ENCODE results near the gene CNGA3.
A peak's percentile ranks its signal among the peaks of the same experiment; 100 is the strongest.

The CNGA3 gene

DNA sequence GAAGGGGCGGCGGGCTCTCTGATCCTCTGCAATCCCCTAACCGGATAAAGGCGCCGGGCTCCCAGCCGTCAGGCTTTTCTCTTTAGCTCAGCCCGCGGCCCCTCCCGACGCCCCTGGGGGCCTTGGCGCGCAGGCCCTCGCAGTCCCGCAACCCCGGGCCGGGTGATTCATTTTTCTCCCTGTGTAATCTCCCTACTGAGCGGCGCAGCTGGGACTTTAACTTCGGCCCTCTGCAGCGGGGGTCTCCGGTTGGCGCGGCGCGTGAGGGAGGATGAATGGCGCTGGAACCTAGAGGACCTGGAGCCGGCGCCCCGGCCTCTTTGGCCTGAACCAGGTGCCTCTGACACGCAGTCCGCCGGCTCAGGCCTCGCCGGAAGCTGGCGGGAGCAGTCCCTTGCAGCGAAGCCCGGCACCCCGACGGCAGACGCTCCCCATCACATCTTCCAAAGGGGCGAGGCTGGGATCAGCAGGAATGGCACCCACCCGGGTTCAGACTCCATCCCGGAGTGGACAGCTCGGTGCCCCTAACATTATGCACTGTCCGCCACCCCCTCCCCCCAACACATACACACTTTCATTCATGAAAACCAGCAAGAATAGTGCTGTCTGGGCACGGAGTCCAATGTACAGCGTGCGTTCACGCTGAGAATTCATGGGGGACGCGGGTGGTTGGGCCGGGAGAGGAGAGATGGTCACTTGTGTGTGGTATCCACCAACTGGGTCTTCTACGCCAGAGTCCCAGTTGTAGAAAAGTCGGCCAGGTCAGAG lies 1.2 kb downstream of the CNGA3 start:
- no peak overlapping the region for H3K27ac ChIP-seq (ENCODE audit: insufficient read depth in 1 of 2, low read depth in 1 of 2, low read length in 2 of 2, poor library complexity in 1 of 2, severe bottlenecking in 2 of 2)
- peaks cover 20 to 82% (median 37%) of the 10 kb centered on the region in 5 experiments for H3K27me3 ChIP-seq (replicated peaks in 2 of 5; ENCODE audit: control insufficient read depth in 4 of 5, insufficient read depth in 5 of 5, low read length in 4 of 5)
- H3K36me3 ChIP-seq (ENCODE audit: control insufficient read depth in 4 of 4, insufficient read depth in 4 of 4, low read length in 3 of 4), result no peaks in the 10 kb centered on the region
- WGBS (ENCODE audit: insufficient coverage), result 5% methylated on average over 46 of the region's 54 CpGs
- ChIA-PET CTCF (no interaction called here), POLR2A (no interaction called here)
- H3K4me1 ChIP-seq (ENCODE audit: control extremely low read depth in 1 of 4, control insufficient read depth in 4 of 4, insufficient read depth in 4 of 4, low read length in 3 of 4), result peaks cover 0 to 16% (median 7%) of the 10 kb centered on the region in 4 experiments
- H3K9me3 ChIP-seq (ENCODE audit: control extremely low read depth in 1 of 5, control insufficient read depth in 4 of 5, insufficient read depth in 2 of 5, low read depth in 1 of 5, low read length in 4 of 5), result peaks cover 0 to 6% (median 2%) of the 10 kb centered on the region in 5 experiments
- DNase-seq, result peak in 2 of 3 donors; percentile 11
- no peak overlapping the region for H3K4me3 ChIP-seq (ENCODE audit: control insufficient read depth in 1 of 7, extremely low read depth in 1 of 7, insufficient read depth in 4 of 7, low read depth in 2 of 7, low read length in 6 of 7)

DNA sequence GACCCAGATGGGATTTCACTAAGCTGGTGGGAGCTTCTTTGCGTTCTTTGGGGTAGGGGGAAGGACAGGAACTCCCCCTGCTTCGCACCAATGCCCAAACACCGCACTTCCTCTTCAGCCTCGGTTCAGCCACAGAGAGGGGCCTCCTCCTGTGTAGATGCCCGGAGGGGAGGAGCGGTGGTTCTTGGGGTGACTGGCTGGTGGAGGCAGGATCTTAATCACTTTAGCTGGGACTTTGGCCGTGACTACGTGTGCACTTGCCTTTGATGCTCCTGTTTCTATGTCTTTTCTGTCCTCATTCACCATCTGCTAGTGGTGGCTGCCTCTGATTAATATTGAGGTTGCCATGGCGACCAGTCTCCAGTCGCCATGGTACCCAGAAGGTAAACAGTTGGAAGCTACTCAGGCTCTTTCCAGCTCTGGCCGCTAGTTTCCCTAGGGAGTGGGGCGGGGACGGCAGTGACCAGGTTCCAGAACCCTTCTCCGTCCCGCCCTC lies 1.9 kb downstream of the CNGA3 start:
- 8% methylated on average over 11 of the region's 15 CpGs for WGBS (ENCODE audit: insufficient coverage)
- H3K27me3 ChIP-seq (replicated peaks in 2 of 5; ENCODE audit: control insufficient read depth in 4 of 5, insufficient read depth in 5 of 5, low read length in 4 of 5), result peaks cover 20 to 78% (median 37%) of the 10 kb centered on the region in 5 experiments

DNA sequence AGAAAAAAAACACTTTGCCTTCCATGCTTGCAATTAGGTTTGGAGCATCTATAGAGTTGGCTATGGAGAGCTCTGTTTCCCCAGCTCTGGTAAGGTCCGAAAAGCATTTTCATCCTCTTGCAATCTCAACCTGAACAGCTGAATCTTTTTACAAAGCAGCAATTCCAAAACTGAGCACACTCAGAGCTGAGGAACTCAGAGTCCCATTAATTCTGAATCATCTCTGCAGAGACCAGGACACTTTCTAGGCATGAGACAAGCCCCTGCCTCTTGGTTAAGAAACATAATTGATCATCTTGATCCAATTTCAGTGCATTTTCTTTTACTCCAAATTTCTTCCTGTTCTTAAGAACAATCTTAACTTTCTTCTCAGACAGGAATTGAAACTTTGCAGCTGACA lies 4.2 kb downstream of the CNGA3 start:
- peaks cover 0 to 16% (median 7%) of the 10 kb centered on the region in 4 experiments for H3K4me1 ChIP-seq (ENCODE audit: control extremely low read depth in 1 of 4, control insufficient read depth in 4 of 4, insufficient read depth in 4 of 4, low read length in 3 of 4)
- H3K4me3 ChIP-seq (ENCODE audit: control insufficient read depth in 1 of 7, extremely low read depth in 1 of 7, insufficient read depth in 4 of 7, low read depth in 2 of 7, low read length in 6 of 7), result no peak overlapping the region
- no CpG with 5 or more reads among the region's 1 CpG for WGBS (ENCODE audit: insufficient coverage)
- H3K27me3 ChIP-seq (replicated peaks in 2 of 5; ENCODE audit: control insufficient read depth in 4 of 5, insufficient read depth in 5 of 5, low read length in 4 of 5), result peaks cover 19 to 60% (median 34%) of the 10 kb centered on the region in 5 experiments
- H3K27ac ChIP-seq (ENCODE audit: insufficient read depth in 1 of 2, low read depth in 1 of 2, low read length in 2 of 2, poor library complexity in 1 of 2, severe bottlenecking in 2 of 2), result no peak overlapping the region
- H3K9me3 ChIP-seq (ENCODE audit: control extremely low read depth in 1 of 5, control insufficient read depth in 4 of 5, insufficient read depth in 2 of 5, low read depth in 1 of 5, low read length in 4 of 5), result peaks cover 0 to 8% (median 5%) of the 10 kb centered on the region in 5 experiments
- POLR2A ChIA-PET, result no interaction called here
- CTCF ChIA-PET, result no interaction called here
- no peaks in the 10 kb centered on the region for H3K36me3 ChIP-seq (ENCODE audit: control insufficient read depth in 4 of 4, insufficient read depth in 4 of 4, low read length in 3 of 4)
- no peak for DNase-seq

More for the DNA sequence above, 1.9 kb downstream of the CNGA3 start:
- Histone ChIP-seq H3K4me1 (ENCODE audit: control extremely low read depth in 1 of 4, control insufficient read depth in 4 of 4, insufficient read depth in 4 of 4, low read length in 3 of 4) (peaks cover 0 to 16% (median 7%) of the 10 kb centered on the region in 4 experiments), H3K36me3 (ENCODE audit: control insufficient read depth in 4 of 4, insufficient read depth in 4 of 4, low read length in 3 of 4) (no peaks in the 10 kb centered on the region), H3K9me3 (ENCODE audit: control extremely low read depth in 1 of 5, control insufficient read depth in 4 of 5, insufficient read depth in 2 of 5, low read depth in 1 of 5, low read length in 4 of 5) (peaks cover 0 to 6% (median 2%) of the 10 kb centered on the region in 5 experiments), H3K27ac (ENCODE audit: insufficient read depth in 1 of 2, low read depth in 1 of 2, low read length in 2 of 2, poor library complexity in 1 of 2, severe bottlenecking in 2 of 2) (no peak overlapping the region), H3K4me3 (ENCODE audit: control insufficient read depth in 1 of 7, extremely low read depth in 1 of 7, insufficient read depth in 4 of 7, low read depth in 2 of 7, low read length in 6 of 7) (no peak overlapping the region)
- ChIA-PET POLR2A (no interaction called here), CTCF (no interaction called here)
- peak in 2 of 3 donors; percentile 52 to 55 for DNase-seq

DNA sequence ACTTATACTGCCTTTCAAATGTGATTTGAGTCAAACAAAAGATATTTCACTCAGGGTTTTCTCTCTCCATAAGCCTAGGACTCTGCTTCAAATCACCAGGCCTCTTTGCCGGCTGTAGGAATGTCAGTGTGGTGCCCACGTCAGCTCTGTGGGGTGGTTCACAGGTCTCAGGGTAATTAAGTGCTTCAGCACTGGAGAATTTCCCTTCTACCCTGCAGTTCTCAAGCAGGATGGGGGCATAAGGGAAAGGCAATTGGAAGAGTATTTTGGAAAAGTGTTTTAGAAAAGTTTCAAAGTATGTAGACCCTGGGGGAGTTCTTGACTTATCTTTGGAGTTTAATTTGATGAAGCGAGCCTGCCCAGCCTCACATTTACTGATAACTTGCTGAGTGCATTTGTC lies 9.6 kb downstream of the CNGA3 start:
- WGBS (ENCODE audit: insufficient coverage), result 82% methylated on average over 2 of the region's 3 CpGs
- Histone ChIP-seq H3K36me3 (ENCODE audit: control insufficient read depth in 4 of 4, insufficient read depth in 4 of 4, low read length in 3 of 4) (no peaks in the 10 kb centered on the region), H3K27me3 (replicated peaks in 2 of 5; ENCODE audit: control insufficient read depth in 4 of 5, insufficient read depth in 5 of 5, low read length in 4 of 5) (peaks cover 0 to 7% (median 4%) of the 10 kb centered on the region in 5 experiments), H3K4me3 (ENCODE audit: control insufficient read depth in 1 of 7, extremely low read depth in 1 of 7, insufficient read depth in 4 of 7, low read depth in 2 of 7, low read length in 6 of 7) (no peak overlapping the region), H3K9me3 (ENCODE audit: control extremely low read depth in 1 of 5, control insufficient read depth in 4 of 5, insufficient read depth in 2 of 5, low read depth in 1 of 5, low read length in 4 of 5) (peaks cover 0 to 6% (median 0%) of the 10 kb centered on the region in 5 experiments), H3K27ac (ENCODE audit: insufficient read depth in 1 of 2, low read depth in 1 of 2, low read length in 2 of 2, poor library complexity in 1 of 2, severe bottlenecking in 2 of 2) (no peak overlapping the region), H3K4me1 (ENCODE audit: control extremely low read depth in 1 of 4, control insufficient read depth in 4 of 4, insufficient read depth in 4 of 4, low read length in 3 of 4) (no peaks in the 10 kb centered on the region)
- no peak for DNase-seq
- ChIA-PET CTCF (no interaction called here), POLR2A (no interaction called here)

DNA sequence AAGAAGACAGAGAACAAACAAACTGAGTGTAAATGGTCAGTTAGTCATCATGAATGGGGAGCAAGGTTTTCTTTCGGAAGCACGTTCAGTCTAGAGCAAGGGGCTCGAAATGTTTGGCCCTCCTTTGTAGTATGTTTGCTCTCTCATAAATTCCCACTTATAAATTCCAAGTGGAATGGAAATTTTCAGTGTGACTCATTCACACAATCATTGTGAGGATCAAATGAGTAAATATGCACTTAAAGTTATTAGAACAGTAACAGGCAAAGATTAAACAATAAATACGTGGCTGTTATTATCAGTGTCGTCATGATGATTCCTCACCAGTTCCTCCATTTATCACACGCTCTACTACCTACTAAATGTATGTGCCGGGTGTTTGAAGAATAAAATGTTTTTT lies 10.5 kb downstream of the CNGA3 start:
- peaks cover 0 to 4% (median 0%) of the 10 kb centered on the region in 5 experiments for H3K9me3 ChIP-seq (ENCODE audit: control extremely low read depth in 1 of 5, control insufficient read depth in 4 of 5, insufficient read depth in 2 of 5, low read depth in 1 of 5, low read length in 4 of 5)
- peaks cover 0 to 4% (median 2%) of the 10 kb centered on the region in 5 experiments for H3K27me3 ChIP-seq (replicated peaks in 2 of 5; ENCODE audit: control insufficient read depth in 4 of 5, insufficient read depth in 5 of 5, low read length in 4 of 5)
- 100% methylated on average over 2 of the region's 7 CpGs for WGBS (ENCODE audit: insufficient coverage)
- ChIA-PET POLR2A (no interaction called here), CTCF (no interaction called here)
- H3K36me3 ChIP-seq (ENCODE audit: control insufficient read depth in 4 of 4, insufficient read depth in 4 of 4, low read length in 3 of 4), result no peaks in the 10 kb centered on the region
- no peaks in the 10 kb centered on the region for H3K4me1 ChIP-seq (ENCODE audit: control extremely low read depth in 1 of 4, control insufficient read depth in 4 of 4, insufficient read depth in 4 of 4, low read length in 3 of 4)
- DNase-seq, result no peak
- H3K4me3 ChIP-seq (ENCODE audit: control insufficient read depth in 1 of 7, extremely low read depth in 1 of 7, insufficient read depth in 4 of 7, low read depth in 2 of 7, low read length in 6 of 7), result no peak overlapping the region
- no peak overlapping the region for H3K27ac ChIP-seq (ENCODE audit: insufficient read depth in 1 of 2, low read depth in 1 of 2, low read length in 2 of 2, poor library complexity in 1 of 2, severe bottlenecking in 2 of 2)

DNA sequence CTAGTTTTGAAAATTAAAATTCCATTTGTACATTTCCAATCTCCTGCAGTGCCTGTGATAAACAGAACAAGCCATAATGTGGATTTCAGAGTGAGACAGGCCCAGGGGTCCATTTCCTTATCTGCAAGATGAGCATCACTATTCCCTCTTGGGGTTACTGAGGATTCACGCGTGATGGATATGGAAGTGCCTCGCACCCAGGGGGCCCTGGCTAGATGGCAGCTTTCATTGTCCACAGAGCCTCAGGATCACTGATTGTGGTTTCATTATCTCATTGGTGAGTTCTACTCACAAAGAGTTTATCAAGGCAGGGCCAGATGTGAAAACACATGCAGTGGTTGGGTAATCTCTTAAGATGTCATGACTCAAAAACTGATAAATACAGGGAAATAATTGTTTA lies 11.6 kb downstream of the CNGA3 start:
- H3K36me3 ChIP-seq (ENCODE audit: control insufficient read depth in 4 of 4, insufficient read depth in 4 of 4, low read length in 3 of 4), result no peaks in the 10 kb centered on the region
- peaks cover 0 to 4% (median 0%) of the 10 kb centered on the region in 5 experiments for H3K9me3 ChIP-seq (ENCODE audit: control extremely low read depth in 1 of 5, control insufficient read depth in 4 of 5, insufficient read depth in 2 of 5, low read depth in 1 of 5, low read length in 4 of 5)
- POLR2A ChIA-PET, result no interaction called here
- CTCF ChIA-PET, result no interaction called here
- DNase-seq, result no peak
- H3K27me3 ChIP-seq (replicated peaks in 2 of 5; ENCODE audit: control insufficient read depth in 4 of 5, insufficient read depth in 5 of 5, low read length in 4 of 5), result peaks cover 0 to 4% (median under 1%) of the 10 kb centered on the region in 5 experiments
- no peak overlapping the region for H3K4me3 ChIP-seq (ENCODE audit: control insufficient read depth in 1 of 7, extremely low read depth in 1 of 7, insufficient read depth in 4 of 7, low read depth in 2 of 7, low read length in 6 of 7)
- no peak overlapping the region for H3K27ac ChIP-seq (ENCODE audit: insufficient read depth in 1 of 2, low read depth in 1 of 2, low read length in 2 of 2, poor library complexity in 1 of 2, severe bottlenecking in 2 of 2)
- WGBS (ENCODE audit: insufficient coverage), result 90% methylated on average over 3 of the region's 3 CpGs
- no peaks in the 10 kb centered on the region for H3K4me1 ChIP-seq (ENCODE audit: control extremely low read depth in 1 of 4, control insufficient read depth in 4 of 4, insufficient read depth in 4 of 4, low read length in 3 of 4)

DNA sequence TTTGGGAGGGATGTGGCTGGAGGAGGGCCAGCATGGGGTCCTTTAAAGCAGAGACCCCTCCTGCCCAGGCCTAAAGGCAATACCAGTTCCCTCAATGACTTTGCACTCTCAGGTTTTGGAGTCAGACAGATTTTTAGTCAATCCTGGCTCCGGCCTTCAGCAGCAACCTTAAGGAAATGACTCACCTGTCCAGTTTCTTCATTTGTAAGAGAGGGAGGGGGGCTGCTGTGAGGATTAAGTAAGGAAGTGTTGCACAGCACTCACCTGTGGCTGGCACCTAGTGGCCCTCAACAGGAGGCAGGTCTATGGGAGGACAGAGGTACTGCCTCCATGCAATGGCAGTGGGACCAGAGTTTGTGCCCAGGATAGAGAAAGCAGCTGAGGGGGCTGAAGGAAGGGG lies 13.7 kb downstream of the CNGA3 start:
- Histone ChIP-seq H3K4me1 (ENCODE audit: control extremely low read depth in 1 of 4, control insufficient read depth in 4 of 4, insufficient read depth in 4 of 4, low read length in 3 of 4) (no peaks in the 10 kb centered on the region), H3K27me3 (replicated peaks in 2 of 5; ENCODE audit: control insufficient read depth in 4 of 5, insufficient read depth in 5 of 5, low read length in 4 of 5) (peaks cover 0 to 4% (median 0%) of the 10 kb centered on the region in 5 experiments), H3K36me3 (ENCODE audit: control insufficient read depth in 4 of 4, insufficient read depth in 4 of 4, low read length in 3 of 4) (no peaks in the 10 kb centered on the region), H3K4me3 (ENCODE audit: control insufficient read depth in 1 of 7, extremely low read depth in 1 of 7, insufficient read depth in 4 of 7, low read depth in 2 of 7, low read length in 6 of 7) (no peak overlapping the region), H3K9me3 (ENCODE audit: control extremely low read depth in 1 of 5, control insufficient read depth in 4 of 5, insufficient read depth in 2 of 5, low read depth in 1 of 5, low read length in 4 of 5) (no peaks in the 10 kb centered on the region), H3K27ac (ENCODE audit: insufficient read depth in 1 of 2, low read depth in 1 of 2, low read length in 2 of 2, poor library complexity in 1 of 2, severe bottlenecking in 2 of 2) (no peak overlapping the region)
- CTCF ChIA-PET, result no interaction called here
- WGBS (ENCODE audit: insufficient coverage), result 80% methylated on average over 1 of the region's 1 CpG
- POLR2A ChIA-PET, result no interaction called here
- no peak for DNase-seq
